ENCODE results near the gene IL17RC.
A peak's percentile ranks its signal among the peaks of the same experiment; 100 is the strongest.
"Not testable (repeated sequence)": the region's sequence is repeated elsewhere in the genome, so short reads cannot be mapped to it uniquely, and the experiment has no call there.

The IL17RC gene

DNA sequence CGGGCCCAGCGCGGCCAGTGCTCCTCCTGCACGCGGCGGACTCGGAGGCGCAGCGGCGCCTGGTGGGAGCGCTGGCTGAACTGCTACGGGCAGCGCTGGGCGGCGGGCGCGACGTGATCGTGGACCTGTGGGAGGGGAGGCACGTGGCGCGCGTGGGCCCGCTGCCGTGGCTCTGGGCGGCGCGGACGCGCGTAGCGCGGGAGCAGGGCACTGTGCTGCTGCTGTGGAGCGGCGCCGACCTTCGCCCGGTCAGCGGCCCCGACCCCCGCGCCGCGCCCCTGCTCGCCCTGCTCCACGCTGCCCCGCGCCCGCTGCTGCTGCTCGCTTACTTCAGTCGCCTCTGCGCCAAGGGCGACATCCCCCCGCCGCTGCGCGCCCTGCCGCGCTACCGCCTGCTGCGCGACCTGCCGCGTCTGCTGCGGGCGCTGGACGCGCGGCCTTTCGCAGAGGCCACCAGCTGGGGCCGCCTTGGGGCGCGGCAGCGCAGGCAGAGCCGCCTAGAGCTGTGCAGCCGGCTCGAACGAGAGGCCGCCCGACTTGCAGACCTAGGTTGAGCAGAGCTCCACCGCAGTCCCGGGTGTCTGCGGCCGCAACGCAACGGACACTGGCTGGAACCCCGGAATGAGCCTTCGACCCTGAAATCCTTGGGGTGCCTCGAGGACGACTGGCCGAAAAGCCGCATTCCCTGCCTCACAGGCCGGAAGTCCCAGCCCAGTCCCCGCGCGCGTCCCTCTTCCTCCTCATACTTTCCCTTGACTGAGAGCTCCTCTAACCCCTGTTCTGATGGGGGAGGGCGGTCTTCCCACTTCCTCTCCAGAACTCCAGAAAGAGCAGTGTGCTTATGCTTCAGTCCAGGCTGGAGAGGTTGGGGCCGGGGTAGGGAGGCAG is 1.4 kb upstream of the IL17RC start:
- DNase-seq (ENCODE audit: low read depth in 2 of 2): peak in 1 of 2 experiments; percentile 33

DNA sequence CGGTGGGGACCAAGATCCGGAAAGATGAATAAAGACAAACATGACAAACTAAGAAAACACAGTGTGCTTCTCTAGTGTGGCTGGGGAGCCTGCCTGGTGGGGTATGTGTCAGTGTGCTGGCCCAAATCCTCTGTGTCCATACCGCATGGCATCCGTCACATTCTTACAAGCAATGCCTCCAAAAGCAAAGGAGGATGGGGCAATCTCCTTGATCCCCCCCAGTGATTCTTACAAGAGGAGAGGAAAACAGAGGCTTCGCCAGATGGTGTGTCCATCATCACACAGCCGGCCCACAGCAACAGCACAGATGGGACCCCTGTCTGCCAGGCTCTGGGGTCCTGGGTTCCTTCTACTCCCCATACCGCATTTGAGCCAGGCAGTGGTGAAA is 558 bp upstream of the IL17RC start:
- DNase-seq (ENCODE audit: low read depth in 2 of 2): no peak

DNA sequence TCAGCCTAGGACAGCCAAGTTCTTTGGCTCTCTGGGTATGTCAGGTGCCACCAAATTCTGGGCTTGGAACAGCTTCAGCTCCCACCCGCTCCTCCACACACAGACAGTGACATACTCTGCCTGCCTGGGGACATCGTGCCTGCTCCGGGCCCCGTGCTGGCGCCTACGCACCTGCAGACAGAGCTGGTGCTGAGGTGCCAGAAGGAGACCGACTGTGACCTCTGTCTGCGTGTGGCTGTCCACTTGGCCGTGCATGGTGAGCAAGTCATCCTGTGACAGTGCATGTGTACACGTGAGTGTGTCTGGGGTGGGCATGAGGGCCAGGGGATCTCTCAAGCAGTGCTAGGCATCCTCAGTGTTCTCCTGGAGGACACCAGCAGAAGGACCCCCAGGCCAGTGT is 922 bp downstream of the IL17RC start:
- DNase-seq (ENCODE audit: low read depth in 2 of 2): no peak

- DNase-seq (ENCODE audit: low read depth in 2 of 2): no peak
Observed at GRCh38 chr3:9918261-9919038, 1.6 kb downstream of the IL17RC start.

DNA sequence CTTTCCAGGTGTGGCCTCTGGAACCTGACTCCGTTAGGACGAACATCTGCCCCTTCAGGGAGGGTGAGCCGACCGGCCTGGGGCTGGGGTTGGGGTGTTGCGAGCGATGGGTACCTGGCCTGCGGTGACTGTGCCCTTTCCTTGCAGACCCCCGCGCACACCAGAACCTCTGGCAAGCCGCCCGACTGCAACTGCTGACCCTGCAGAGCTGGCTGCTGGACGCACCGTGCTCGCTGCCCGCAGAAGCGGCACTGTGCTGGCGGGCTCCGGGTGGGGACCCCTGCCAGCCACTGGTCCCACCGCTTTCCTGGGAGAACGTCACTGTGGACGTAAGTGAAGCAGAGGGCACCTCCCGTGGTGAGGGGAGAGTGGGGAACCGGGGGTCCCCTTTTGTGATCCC is 11.3 kb downstream of the IL17RC start:
- DNase-seq (ENCODE audit: low read depth in 2 of 2): no peak

GRCh38 chr3:9930804-9931418 is 14.0 kb downstream of the IL17RC start:
- DNase-seq (ENCODE audit: low read depth in 2 of 2): no peak

GRCh38 chr3:9932535-9932842 is 15.6 kb downstream of the IL17RC start:
- no peak for DNase-seq (ENCODE audit: low read depth in 2 of 2)

DNA sequence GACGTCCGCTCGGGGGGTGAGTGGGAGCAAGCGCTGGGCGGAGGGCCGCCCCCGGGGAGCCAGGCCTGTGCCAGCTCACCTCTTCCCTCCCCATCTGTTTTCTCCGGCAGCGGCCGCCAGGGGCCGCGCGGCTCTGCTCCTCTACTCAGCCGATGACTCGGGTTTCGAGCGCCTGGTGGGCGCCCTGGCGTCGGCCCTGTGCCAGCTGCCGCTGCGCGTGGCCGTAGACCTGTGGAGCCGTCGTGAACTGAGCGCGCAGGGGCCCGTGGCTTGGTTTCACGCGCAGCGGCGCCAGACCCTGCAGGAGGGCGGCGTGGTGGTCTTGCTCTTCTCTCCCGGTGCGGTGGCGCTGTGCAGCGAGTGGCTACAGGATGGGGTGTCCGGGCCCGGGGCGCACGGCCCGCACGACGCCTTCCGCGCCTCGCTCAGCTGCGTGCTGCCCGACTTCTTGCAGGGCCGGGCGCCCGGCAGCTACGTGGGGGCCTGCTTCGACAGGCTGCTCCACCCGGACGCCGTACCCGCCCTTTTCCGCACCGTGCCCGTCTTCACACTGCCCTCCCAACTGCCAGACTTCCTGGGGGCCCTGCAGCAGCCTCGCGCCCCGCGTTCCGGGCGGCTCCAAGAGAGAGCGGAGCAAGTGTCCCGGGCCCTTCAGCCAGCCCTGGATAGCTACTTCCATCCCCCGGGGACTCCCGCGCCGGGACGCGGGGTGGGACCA is 16.1 kb downstream of the IL17RC start:
- peak; percentile 76 to 86 for DNase-seq (ENCODE audit: low read depth in 2 of 2)

GRCh38 chr3:9933561-9934234 is 16.8 kb downstream of the IL17RC start, which contains the start of gene CRELD1:
Gene CRELD1, plus strand, starts transcription at chr3:9933834. Its CDS starts 605 bp downstream, at chr3:9934439.
- peak; percentile 93 to 96 for DNase-seq (ENCODE audit: low read depth in 2 of 2)

DNA sequence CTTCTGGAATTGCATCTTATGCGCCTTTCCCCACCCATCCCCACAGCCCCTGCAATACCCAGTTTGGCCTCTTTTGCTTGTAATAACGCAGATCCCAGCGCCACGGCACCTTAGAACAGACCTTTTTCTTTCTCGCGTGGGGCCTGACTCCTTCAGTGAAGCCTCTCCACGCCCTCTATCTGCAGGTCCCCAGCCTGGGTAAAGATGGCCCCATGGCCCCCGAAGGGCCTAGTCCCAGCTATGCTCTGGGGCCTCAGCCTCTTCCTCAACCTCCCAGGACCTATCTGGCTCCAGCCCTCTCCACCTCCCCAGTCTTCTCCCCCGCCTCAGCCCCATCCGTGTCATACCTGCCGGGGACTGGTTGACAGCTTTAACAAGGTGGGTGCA is 17.3 kb downstream of the IL17RC start:
- no peak for DNase-seq (ENCODE audit: low read depth in 2 of 2)

DNA sequence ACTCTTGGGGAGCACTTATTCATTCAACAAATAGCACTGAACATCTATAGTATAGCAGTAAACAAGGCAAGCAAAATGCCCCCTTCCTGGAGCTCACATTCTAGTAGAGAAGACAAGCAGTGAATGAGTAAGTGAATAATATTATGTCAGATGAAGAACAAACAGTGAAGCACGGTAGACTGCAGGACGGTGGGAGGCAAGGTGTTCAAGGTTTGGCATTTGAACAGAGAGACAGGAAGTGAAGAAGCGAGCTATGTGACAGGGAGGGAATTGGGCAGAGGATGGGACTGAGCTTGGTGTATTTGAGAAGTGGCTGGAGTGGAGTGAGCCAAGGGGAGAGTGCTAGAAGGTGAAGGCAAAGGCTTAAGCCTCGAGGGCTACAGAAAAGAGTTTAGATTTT is 18.1 kb downstream of the IL17RC start:
- DNase-seq (ENCODE audit: low read depth in 2 of 2): no peak

DNA sequence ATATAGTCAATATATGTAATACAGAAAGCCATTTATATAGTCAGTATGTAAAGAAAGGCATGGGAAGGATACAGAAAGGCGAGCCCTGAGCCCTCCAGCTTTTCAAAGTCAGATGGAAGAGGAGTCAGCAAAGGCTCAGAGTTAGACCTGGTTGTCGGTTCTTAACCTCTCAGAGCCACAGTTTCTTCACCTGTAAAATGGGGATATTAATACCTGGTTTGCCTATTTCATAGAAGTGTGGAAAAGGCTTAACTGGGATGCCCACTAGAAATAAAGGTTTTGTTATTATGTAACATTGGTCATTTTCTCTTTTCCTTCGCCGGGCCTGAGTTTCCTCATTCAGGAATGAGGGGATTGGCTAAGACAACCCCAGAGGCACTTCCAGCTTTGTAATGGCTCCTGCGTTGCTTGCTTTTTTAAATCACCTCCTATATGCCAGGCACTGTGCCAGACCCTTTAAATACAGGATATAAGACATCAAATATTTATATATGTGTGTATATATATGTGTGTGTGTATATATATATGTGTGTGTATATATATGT is 19.1 kb downstream of the IL17RC start:
- DNase-seq (ENCODE audit: low read depth in 2 of 2): no peak

- no peak for DNase-seq (ENCODE audit: low read depth in 2 of 2)
Observed at GRCh38 chr3:9937486-9938238, 20.8 kb downstream of the IL17RC start.

GRCh38 chr3:9938966-9939365 is 22.1 kb downstream of the IL17RC start:
- no peak for DNase-seq (ENCODE audit: low read depth in 2 of 2)

- not testable (repeated sequence) for DNase-seq (ENCODE audit: low read depth in 2 of 2)
Observed at GRCh38 chr3:9939906-9940305, 23.0 kb downstream of the IL17RC start.

DNA sequence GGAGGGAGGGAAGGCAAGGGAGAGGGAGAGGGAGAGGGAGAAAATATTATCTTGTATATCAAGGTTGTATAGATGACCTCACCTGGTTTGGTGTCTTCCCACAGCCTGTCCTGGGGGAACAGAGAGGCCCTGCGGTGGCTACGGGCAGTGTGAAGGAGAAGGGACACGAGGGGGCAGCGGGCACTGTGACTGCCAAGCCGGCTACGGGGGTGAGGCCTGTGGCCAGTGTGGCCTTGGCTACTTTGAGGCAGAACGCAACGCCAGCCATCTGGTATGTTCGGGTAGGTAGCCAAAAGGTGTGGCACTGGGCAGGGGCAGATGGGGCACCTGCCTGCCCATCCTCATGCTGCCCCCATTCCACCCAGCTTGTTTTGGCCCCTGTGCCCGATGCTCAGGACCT is 23.8 kb downstream of the IL17RC start:
- DNase-seq (ENCODE audit: low read depth in 2 of 2): no peak

DNA sequence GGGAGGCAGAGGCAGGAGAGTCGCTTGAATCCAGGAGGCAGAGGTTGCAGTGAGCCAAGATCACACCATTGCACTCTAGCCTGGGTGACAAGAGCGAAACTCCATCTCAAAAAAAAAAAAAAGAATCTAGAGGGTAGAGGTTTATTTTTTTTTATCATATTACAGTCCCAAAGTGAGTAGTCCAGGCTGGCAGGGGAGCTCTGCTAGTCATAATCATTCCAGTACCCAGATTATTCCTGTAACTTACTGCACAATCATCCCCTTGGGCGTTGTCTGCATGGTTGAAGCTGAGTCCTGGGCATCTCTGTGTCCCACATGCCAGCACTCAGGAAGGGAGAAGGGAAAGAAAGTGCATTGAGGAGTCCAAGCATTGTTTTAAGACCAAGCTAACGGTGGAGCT is 25.3 kb downstream of the IL17RC start:
- DNase-seq (ENCODE audit: low read depth in 2 of 2): no peak

DNA sequence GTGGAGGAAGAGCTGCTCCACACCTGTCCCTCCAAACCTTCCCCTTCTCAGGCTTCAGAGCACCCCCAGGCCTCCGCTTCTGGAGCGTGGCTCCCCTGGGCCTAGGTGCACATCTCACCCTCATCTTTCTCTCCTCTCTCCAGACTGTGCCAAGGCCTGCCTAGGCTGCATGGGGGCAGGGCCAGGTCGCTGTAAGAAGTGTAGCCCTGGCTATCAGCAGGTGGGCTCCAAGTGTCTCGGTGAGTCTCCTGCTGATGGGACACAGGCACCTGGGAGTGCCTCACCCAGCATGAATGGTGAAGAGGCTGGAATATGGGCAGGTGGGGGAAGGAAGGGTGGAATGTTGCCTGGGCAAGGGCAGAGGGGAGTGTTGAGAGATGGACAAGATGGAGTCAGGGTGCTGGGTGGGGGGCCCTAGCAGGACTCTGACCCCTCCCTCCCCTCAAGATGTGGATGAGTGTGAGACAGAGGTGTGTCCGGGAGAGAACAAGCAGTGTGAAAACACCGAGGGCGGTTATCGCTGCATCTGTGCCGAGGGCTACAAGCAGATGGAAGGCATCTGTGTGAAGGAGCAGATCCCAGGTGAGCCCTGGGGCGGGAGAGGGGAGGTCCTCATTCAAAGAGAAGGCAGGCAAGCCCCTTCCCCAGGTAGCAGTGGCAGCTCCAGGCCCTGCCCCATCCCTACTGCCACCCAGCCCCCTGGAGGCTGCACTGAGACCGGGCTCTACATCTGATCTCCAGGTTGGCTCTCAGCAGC is 26.2 kb downstream of the IL17RC start:
- no peak for DNase-seq (ENCODE audit: low read depth in 2 of 2)

GRCh38 chr3:9944271-9944670 is 27.4 kb downstream of the IL17RC start:
- DNase-seq (ENCODE audit: low read depth in 2 of 2): no peak

- DNase-seq (ENCODE audit: low read depth in 2 of 2): no peak
Observed at GRCh38 chr3:9945358-9945757, 28.5 kb downstream of the IL17RC start.
